Measurements from ENCODE around the gene HFE. TPM values are rescaled to one million over a fixed set of nuclear protein-coding genes. Genes with fewer than 3 reads are reported as not detected.

Gene HFE
- total and polyA plus RNA-seq, 2 of the 13 experiments (the other 11 are each of a cell fraction or from before 2014, with no cell fraction given): 3.7 to 6.3 TPM

GRCh38 chr6:26104457-26105108 lies 17.4 kb downstream of the HFE start (continued):
- TF ChIP-seq RARA (CRISPR knock-in tag; IDR thresholded peaks at IDR 0.05) (peak; percentile 93), NCOA2 (CRISPR knock-in tag; IDR thresholded peaks at IDR 0.05) (peak; percentile 55), KLF12 (CRISPR knock-in tag; IDR thresholded peaks at IDR 0.05; ENCODE audit: borderline replicate concordance) (peak; percentile 53; the same call in 1 of the 2 replicates), ZNF646 (CRISPR knock-in tag; IDR thresholded peaks at IDR 0.05) (no peak), ZMYM2 (CRISPR knock-in tag; IDR thresholded peaks at IDR 0.05) (peak; percentile 87), ZFP36L1 (CRISPR knock-in tag; IDR thresholded peaks at IDR 0.05) (peak; percentile 96; the same call in 1 of the 2 replicates), HOXA3 (CRISPR knock-in tag; IDR thresholded peaks at IDR 0.05) (peak; percentile 79), HMGXB3 (CRISPR knock-in tag; IDR thresholded peaks at IDR 0.05; ENCODE audit: borderline replicate concordance) (peak; percentile 48; the same call in 1 of the 2 replicates), HNRNPH1 (optimal IDR thresholded peaks at IDR 0.05; ENCODE audit: low read depth, low read length) (no peak), TEAD2 (CRISPR knock-in tag; IDR thresholded peaks at IDR 0.05) (no peak), ZNF558 (CRISPR knock-in tag; IDR thresholded peaks at IDR 0.05; ENCODE audit: borderline replicate concordance) (no peak; the same call in 1 of the 2 replicates), ZNF460 (CRISPR knock-in tag; IDR thresholded peaks at IDR 0.05; ENCODE audit: borderline replicate concordance) (peak; percentile 96; the same call in 1 of the 2 replicates), HDAC2 (CRISPR knock-in tag; IDR thresholded peaks at IDR 0.05) (no peak), CBX2 (IDR thresholded peaks at IDR 0.05; ENCODE audit: low read depth, low read length) (no peak), CBX2 (CRISPR knock-in tag; IDR thresholded peaks at IDR 0.05; ENCODE audit: low read depth) (no peak), SOX13 (IDR thresholded peaks at IDR 0.05) (no peak; the same call in 1 of the 2 replicates), SOX13 (CRISPR knock-in tag; conservative IDR thresholded peaks at IDR 0.05 in 1 of 2, IDR thresholded peaks at IDR 0.05 in 1 of 2) (peak in 1 of 2 experiments; percentile 78; a peak in 2 of 4 replicates), TEAD3 (CRISPR knock-in tag; optimal IDR thresholded peaks at IDR 0.05; ENCODE audit: borderline replicate concordance) (peak; percentile 76), NR2F1 (CRISPR knock-in tag; IDR thresholded peaks at IDR 0.05) (peak; percentile 90 to 96), MEF2D (CRISPR knock-in tag; IDR thresholded peaks at IDR 0.05) (peak; percentile 59; the same call in 1 of the 2 replicates)
